H9 (cell line): ENCODE data around the gene SDC4. TPM values are rescaled to one million over a fixed set of nuclear protein-coding genes. Genes with fewer than 3 reads are reported as not detected.

ENCODE experiments used
- DNase-seq: peaks from one replicate; pipeline ENCODE4 v3.0.0-alpha.2; 2017
- H2AFZ ChIP-seq: one replicate; pipeline ENCODE4 v1.6.1; 2013; ENCODE audit warnings: mild to moderate bottlenecking, low read length, control low read depth, moderate library complexity
- H2AK5ac ChIP-seq: 2 replicates; pipeline ENCODE4 v1.6.1; 2013; ENCODE audit warnings: low read length, control low read depth, mixed read lengths; ENCODE audit not compliant: insufficient read length
- H2BK120ac ChIP-seq: one replicate; pipeline ENCODE4 v1.6.1; 2013; ENCODE audit warnings: low read depth, mild to moderate bottlenecking, low read length, control low read depth, inconsistent platforms; ENCODE audit not compliant: poor library complexity, severe bottlenecking
- H2BK12ac ChIP-seq: 2 replicates; pipeline ENCODE4 v1.6.1; 2013; ENCODE audit warnings: low read length, control low read depth, mixed read lengths, low read depth; ENCODE audit not compliant: insufficient read length
- H2BK15ac ChIP-seq: 2 replicates; pipeline ENCODE4 v1.6.1; 2013; ENCODE audit warnings: low read depth, low read length, control low read depth
- H2BK20ac ChIP-seq: one replicate; pipeline ENCODE4 v1.6.1; 2013; ENCODE audit warnings: low read depth, mild to moderate bottlenecking, low read length, control low read depth, inconsistent platforms; ENCODE audit not compliant: poor library complexity, severe bottlenecking
- H2BK5ac ChIP-seq: 2 replicates; pipeline ENCODE4 v1.6.1; 2013; ENCODE audit warnings: low read length, control low read depth, mixed read lengths; ENCODE audit not compliant: insufficient read length
- H3K14ac ChIP-seq: 2 replicates; pipeline ENCODE4 v1.6.1; 2013; ENCODE audit warnings: low read length, control low read depth; ENCODE audit not compliant: insufficient read depth
- H3K18ac ChIP-seq: 2 replicates; pipeline ENCODE4 v1.6.1; 2013; ENCODE audit warnings: low read depth, mild to moderate bottlenecking, mixed read lengths, low read length, control low read depth; ENCODE audit not compliant: insufficient read length
- H3K23ac ChIP-seq: 2 replicates; pipeline ENCODE4 v1.6.1; 2013; ENCODE audit warnings: low read length, control low read depth, mixed read lengths, low read depth; ENCODE audit not compliant: insufficient read length
- H3K23me2 ChIP-seq: 2 replicates; pipeline ENCODE4 v1.6.1; 2013; ENCODE audit warnings: low read depth, mild to moderate bottlenecking, mixed read lengths, low read length, control low read depth; ENCODE audit not compliant: insufficient read length, poor library complexity, severe bottlenecking
- H3K27ac ChIP-seq: 2 replicates; pipeline ENCODE4 v1.5.1; 2013; ENCODE audit warnings: low read length, control low read depth, mixed read lengths, low read depth; ENCODE audit not compliant: insufficient read length
- H3K27me3 ChIP-seq: 2 replicates; pipeline ENCODE4 v1.6.1; 2013; ENCODE audit warnings: low read length, control low read depth, inconsistent platforms; ENCODE audit not compliant: insufficient read depth
- H3K4ac ChIP-seq: 2 replicates; pipeline ENCODE4 v1.6.1; 2013; ENCODE audit warnings: low read depth, mild to moderate bottlenecking, control low read depth, inconsistent platforms, low read length, moderate library complexity
- H3K4me1 ChIP-seq: 2 replicates; pipeline ENCODE4 v1.6.1; 2013; ENCODE audit warnings: low read length, control low read depth, inconsistent platforms; ENCODE audit not compliant: insufficient read depth
- H3K4me2 ChIP-seq: 2 replicates; pipeline ENCODE4 v1.6.1; 2013; ENCODE audit warnings: low read length, control low read depth, mixed read lengths; ENCODE audit not compliant: insufficient read length, insufficient read depth
- H3K56ac ChIP-seq: 2 replicates; pipeline ENCODE4 v1.6.1; 2013; ENCODE audit warnings: low read depth, mild to moderate bottlenecking, mixed read lengths, low read length, control low read depth; ENCODE audit not compliant: insufficient read length
- H3K79me1 ChIP-seq: 2 replicates; pipeline ENCODE4 v1.6.1; 2013; ENCODE audit warnings: low read depth, mild to moderate bottlenecking, moderate library complexity, low read length, control low read depth, inconsistent platforms; ENCODE audit not compliant: insufficient read depth, poor library complexity, severe bottlenecking
- H3K79me2 ChIP-seq: 2 replicates; pipeline ENCODE4 v1.6.1; 2013; ENCODE audit warnings: low read length, control low read depth, inconsistent platforms; ENCODE audit not compliant: insufficient read depth
- H3K9ac ChIP-seq: 2 replicates; pipeline ENCODE4 v1.6.1; 2013; ENCODE audit warnings: low read length, control low read depth, mixed read lengths; ENCODE audit not compliant: insufficient read length; ENCODE audit errors: extremely low read depth
- H3K9me3 ChIP-seq: one replicate; pipeline ENCODE4 v1.6.1; 2013; ENCODE audit warnings: low read depth, low read length, inconsistent platforms; ENCODE audit not compliant: control insufficient read depth
- H3T11ph ChIP-seq: one replicate; pipeline ENCODE4 v1.6.1; 2013; ENCODE audit warnings: mild to moderate bottlenecking, low read length, control low read depth, inconsistent platforms
- H4K20me1 ChIP-seq: one replicate; pipeline ENCODE4 v1.6.1; 2013; ENCODE audit not compliant: control insufficient read depth, insufficient read length, insufficient read depth
- H4K5ac ChIP-seq: 2 replicates; pipeline ENCODE4 v1.6.1; 2013; ENCODE audit warnings: low read depth, mild to moderate bottlenecking, mixed read lengths, low read length, control low read depth; ENCODE audit not compliant: insufficient read length
- H4K8ac ChIP-seq: replicated peaks from 2 replicates; pipeline ENCODE4 v1.6.1; 2013; ENCODE audit warnings: low read length, control low read depth, mixed read lengths, low read depth; ENCODE audit not compliant: insufficient read length
- H4K91ac ChIP-seq: 2 replicates; pipeline ENCODE4 v1.6.1; 2013; ENCODE audit warnings: low read depth, mild to moderate bottlenecking, moderate library complexity, mixed read lengths, low read length, control low read depth; ENCODE audit not compliant: insufficient read length
- H3K27ac Mint-ChIP-seq, 3 experiments: 2 replicates in 2 of 3; 3 replicates in 1 of 3; pipeline ENCODE4 v1.8.0; 2020 to 2021; ENCODE audit warnings: mixed read lengths in 3 of 3, mild to moderate bottlenecking in 1 of 3, moderate library complexity in 1 of 3
- H3K27me3 Mint-ChIP-seq: 2 replicates; pipeline ENCODE4 v1.8.0; 2021; ENCODE audit warnings: low read depth, mild to moderate bottlenecking, moderate library complexity, mixed read lengths
- H3K36me3 Mint-ChIP-seq, 3 experiments: 2 replicates in 2 of 3; 3 replicates in 1 of 3; pipeline ENCODE4 v1.8.0; 2020 to 2021; ENCODE audit warnings: low read depth in 3 of 3, mixed read lengths in 3 of 3; ENCODE audit not compliant: insufficient read depth in 1 of 3
- H3K4me1 Mint-ChIP-seq, 2 experiments: 2 replicates each; pipeline ENCODE4 v1.8.0; 2020; ENCODE audit warnings: mixed read lengths in 2 of 2
- H3K4me3 Mint-ChIP-seq, 2 experiments: 2 replicates in 1 of 2; 3 replicates in 1 of 2; pipeline ENCODE4 v1.8.0; 2020 to 2021; ENCODE audit warnings: mild to moderate bottlenecking in 2 of 2, mixed read lengths in 2 of 2, moderate library complexity in 1 of 2
- H3K9me3 Mint-ChIP-seq, 2 experiments: 2 replicates in 1 of 2; 3 replicates in 1 of 2; pipeline ENCODE4 v1.8.0; 2020; ENCODE audit warnings: mild to moderate bottlenecking in 2 of 2, mixed read lengths in 2 of 2, moderate library complexity in 1 of 2
- CTCF ChIP-seq: fragments of 200-600 bp; sonication (generic); conservative IDR thresholded peaks from 3 replicates; pipeline ENCODE4 v1.8.0; 2021; ENCODE audit warnings: antibody characterized with exemption, mild to moderate bottlenecking
- WGBS: extraction: QIAGEN DNeasy Blood & Tissue Kit; methylation state at CpG from one replicate; pipeline ENCODE4 v1.1.7; 2013; ENCODE audit warnings: missing lambda C conversion rate, low lambda C conversion rate, mixed read lengths; ENCODE audit not compliant: insufficient read length; ENCODE audit errors: extremely low coverage; 5-methylcytosine and 5-hydroxymethylcytosine counted together
- total RNA-seq: library from RNA; stranded (reverse); gene quantifications from 2 replicates; pipeline ENCODE4 v1.2.1, GENCODE V29; 2021

The SDC4 gene
- total RNA-seq, 1 experiment from 2014 or later: 50.7 TPM

- H2BK120ac ChIP-seq: no peak overlapping the region
- H2BK12ac ChIP-seq: no peak overlapping the region
- Mint-ChIP-seq H3K36me3 (peaks cover 4 to 13% (median 4%) of the 10 kb centered on the region in 3 experiments; a peak in 6 of 7 replicates), H3K4me1 (peaks cover 33 to 35% of the 10 kb centered on the region in 2 experiments), H3K27ac (no peak overlapping the region), H3K27me3 (no peaks in the 10 kb centered on the region), H3K9me3 (no peaks in the 10 kb centered on the region), H3K4me3 (no peak overlapping the region)
- H3K9ac ChIP-seq: no peak overlapping the region
- H3K79me2 ChIP-seq: no peaks in the 10 kb centered on the region; the same call in 1 of the 2 replicates
- no peak overlapping the region for H3K4ac ChIP-seq
- no peak overlapping the region for H2BK15ac ChIP-seq
- H3K27me3 ChIP-seq: no peaks in the 10 kb centered on the region
- H3K4me1 ChIP-seq: peaks cover 6% of the 10 kb centered on the region; the same call in 1 of the 2 replicates
- no peaks in the 10 kb centered on the region for H4K20me1 ChIP-seq
- peaks cover 9% of the 10 kb centered on the region for H3K23me2 ChIP-seq
- no peak overlapping the region for H4K8ac ChIP-seq
- no peak for TF ChIP-seq CTCF
- no CpG with 5 or more reads among the region's 6 CpGs for WGBS
- H3K23ac ChIP-seq: no peak overlapping the region
- no peak overlapping the region for H4K5ac ChIP-seq
- peaks cover 2% of the 10 kb centered on the region for H3K79me1 ChIP-seq
- DNase-seq: no peak
- no peak overlapping the region for H2AFZ ChIP-seq
- H3K14ac ChIP-seq: no peak overlapping the region
- H3K4me2 ChIP-seq: no peak overlapping the region
- H3K27ac ChIP-seq: no peak overlapping the region
- no peaks in the 10 kb centered on the region for H3K9me3 ChIP-seq
- H3K56ac ChIP-seq: no peak overlapping the region
- H3T11ph ChIP-seq: no peak overlapping the region
- H3K18ac ChIP-seq: no peak overlapping the region
- H2BK20ac ChIP-seq: no peak overlapping the region
- no peak overlapping the region for H4K91ac ChIP-seq
- no peak overlapping the region for H2AK5ac ChIP-seq
- no peak overlapping the region for H2BK5ac ChIP-seq
Measured at GRCh38 chr20:45361793-45362192, 13.6 kb upstream of the SDC4 start.
